ENCODE data around the gene CDIP1.

CDIP1 gene

DNA sequence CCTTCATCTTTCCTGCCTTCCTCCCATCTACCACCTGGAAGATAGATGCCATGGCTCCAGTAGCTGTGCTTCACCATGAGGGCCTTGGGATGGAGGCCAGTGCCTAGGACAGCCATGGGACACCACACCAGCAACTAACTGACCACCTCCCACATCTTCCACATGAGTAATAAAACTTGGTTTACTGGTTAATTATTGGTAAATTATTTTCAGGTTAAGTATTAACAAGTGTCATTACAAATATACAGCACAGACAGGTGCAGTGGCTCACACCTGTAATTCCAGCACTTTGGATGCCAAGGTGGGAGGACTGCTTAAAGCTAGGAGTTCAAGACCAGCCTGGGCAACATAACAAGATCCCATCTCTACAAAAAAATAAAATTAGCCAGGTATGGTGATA is 14.0 kb downstream of the CDIP1 start:
- no peak for DNase-seq (ENCODE audit: low read depth)
- TF ChIP-seq CTCF (IDR thresholded peaks at IDR 0.05; ENCODE audit: control insufficient read depth, insufficient read depth, low read depth, low read length, missing control alignments): no peak
- H3K4me3 ChIP-seq (ENCODE audit: control insufficient read depth, low read depth, low read length): no peak overlapping the region

- no peak for TF ChIP-seq CTCF (IDR thresholded peaks at IDR 0.05; ENCODE audit: control insufficient read depth, insufficient read depth, low read depth, low read length, missing control alignments)
- no peak for DNase-seq (ENCODE audit: low read depth)
- H3K4me3 ChIP-seq (ENCODE audit: control insufficient read depth, low read depth, low read length): no peak overlapping the region
These were observed 14.9 kb downstream of the CDIP1 start for GRCh38 chr16:4523686-4524085.

DNA sequence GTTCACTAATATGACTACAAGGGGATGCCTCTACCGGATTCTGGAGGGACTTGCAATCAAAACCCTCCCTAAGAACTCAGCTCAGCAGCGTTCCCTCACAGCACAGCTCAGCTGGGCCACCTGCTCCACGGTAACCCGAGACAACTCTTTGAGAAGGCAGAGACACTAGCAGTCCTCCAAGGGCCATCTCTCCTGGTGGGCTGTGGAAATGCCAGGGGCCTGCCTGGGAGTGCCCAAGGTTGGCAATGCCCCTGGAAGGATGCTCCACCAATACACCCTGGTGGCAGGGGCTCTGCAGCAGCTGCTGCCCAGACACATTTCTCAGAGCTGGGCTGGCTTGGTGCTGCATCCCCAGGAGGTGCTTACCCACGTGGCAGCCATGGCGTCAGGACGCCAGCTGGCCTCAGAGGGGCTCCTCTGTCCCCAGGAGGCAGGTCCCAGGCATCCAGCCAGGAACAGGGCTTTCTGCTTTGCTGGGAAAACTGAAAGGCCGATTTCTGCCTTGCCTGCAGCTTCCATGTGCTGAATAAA is 16.5 kb downstream of the CDIP1 start:
- no peak for DNase-seq (ENCODE audit: low read depth)
- no peak overlapping the region for H3K4me3 ChIP-seq (ENCODE audit: control insufficient read depth, low read depth, low read length)
- no peak for TF ChIP-seq CTCF (IDR thresholded peaks at IDR 0.05; ENCODE audit: control insufficient read depth, insufficient read depth, low read depth, low read length, missing control alignments)

GRCh38 chr16:4520913-4521312 is 17.7 kb downstream of the CDIP1 start:
- no peak for TF ChIP-seq CTCF (IDR thresholded peaks at IDR 0.05; ENCODE audit: control insufficient read depth, insufficient read depth, low read depth, low read length, missing control alignments)
- no peak for DNase-seq (ENCODE audit: low read depth)
- no peak overlapping the region for H3K4me3 ChIP-seq (ENCODE audit: control insufficient read depth, low read depth, low read length)

DNA sequence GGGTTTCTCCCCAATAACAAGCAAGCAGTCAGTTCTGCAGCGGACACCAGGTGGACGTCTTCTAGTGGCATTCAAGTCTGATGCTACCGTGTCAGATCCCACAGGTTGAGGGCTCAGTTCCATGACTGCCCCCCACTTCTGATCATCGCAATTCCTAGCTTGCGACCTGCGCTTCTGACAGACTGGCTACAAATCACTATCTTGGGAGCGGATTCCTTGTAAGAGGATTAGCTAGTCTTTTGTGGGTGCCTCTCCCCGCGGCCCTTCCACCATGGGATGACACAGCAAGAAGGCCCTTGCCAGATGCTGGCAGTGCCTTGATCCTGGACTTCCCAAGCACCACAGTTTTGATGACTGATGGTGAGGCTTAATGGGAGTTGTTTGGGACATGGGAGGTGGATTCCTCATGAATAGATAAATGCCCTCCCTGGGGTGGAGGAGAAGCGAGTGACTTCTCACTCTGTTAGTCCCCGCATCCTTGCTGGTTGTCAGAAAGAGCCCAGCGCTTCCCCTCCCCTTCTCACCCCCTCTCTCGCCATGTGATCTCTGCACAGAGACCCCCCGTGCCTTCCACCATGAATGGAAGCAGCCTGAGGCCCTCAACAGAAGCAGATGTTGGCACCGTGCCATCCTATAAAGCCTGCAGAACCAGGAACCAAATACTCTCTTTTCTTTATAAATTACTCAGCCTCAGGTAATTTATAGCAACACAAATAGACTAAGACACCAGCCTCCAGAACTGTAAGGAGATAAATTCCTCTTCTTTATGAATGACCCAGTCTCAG is 19.1 kb downstream of the CDIP1 start:
- TF ChIP-seq CTCF (IDR thresholded peaks at IDR 0.05; ENCODE audit: control insufficient read depth, insufficient read depth, low read depth, low read length, missing control alignments): no peak
- H3K4me3 ChIP-seq (ENCODE audit: control insufficient read depth, low read depth, low read length): no peak overlapping the region
- no peak for DNase-seq (ENCODE audit: low read depth)

- TF ChIP-seq CTCF (IDR thresholded peaks at IDR 0.05; ENCODE audit: control insufficient read depth, insufficient read depth, low read depth, low read length, missing control alignments): peak; percentile 58
- no peak for DNase-seq (ENCODE audit: low read depth)
- H3K4me3 ChIP-seq (ENCODE audit: control insufficient read depth, low read depth, low read length): no peak overlapping the region
These were observed 20.5 kb downstream of the CDIP1 start for GRCh38 chr16:4517812-4518680.
